ENCODE data around the gene EPHA6.

The EPHA6 gene

GRCh38 chr3:97070302-97070701, 255.9 kb downstream of the EPHA6 start:
- DNase-seq (ENCODE audit: low read depth), result no peak
- TF ChIP-seq CTCF (conservative IDR thresholded peaks at IDR 0.05; ENCODE audit: low read length), result no peak
- no peak overlapping the region for H3K4me3 ChIP-seq (ENCODE audit: low read length)

GRCh38 chr3:97074546-97074945, 260.2 kb downstream of the EPHA6 start:
- no peak for DNase-seq (ENCODE audit: low read depth)
- TF ChIP-seq CTCF (conservative IDR thresholded peaks at IDR 0.05; ENCODE audit: low read length), result no peak
- H3K4me3 ChIP-seq (ENCODE audit: low read length), result no peak overlapping the region

- no peak overlapping the region for H3K4me3 ChIP-seq (ENCODE audit: low read length)
- no peak for DNase-seq (ENCODE audit: low read depth)
- TF ChIP-seq CTCF (conservative IDR thresholded peaks at IDR 0.05; ENCODE audit: low read length), result no peak
These were observed 262.3 kb downstream of the EPHA6 start for GRCh38 chr3:97076673-97077072.

- no peak for DNase-seq (ENCODE audit: low read depth)
- H3K4me3 ChIP-seq (ENCODE audit: low read length), result no peak overlapping the region
- no peak for TF ChIP-seq CTCF (conservative IDR thresholded peaks at IDR 0.05; ENCODE audit: low read length)
These were observed 275.2 kb downstream of the EPHA6 start for GRCh38 chr3:97089621-97090020.

GRCh38 chr3:97102641-97103040, 288.2 kb downstream of the EPHA6 start:
- no peak overlapping the region for H3K4me3 ChIP-seq (ENCODE audit: low read length)
- DNase-seq (ENCODE audit: low read depth), result no peak
- TF ChIP-seq CTCF (conservative IDR thresholded peaks at IDR 0.05; ENCODE audit: low read length), result no peak

- no peak for TF ChIP-seq CTCF (conservative IDR thresholded peaks at IDR 0.05; ENCODE audit: low read length)
- no peak for DNase-seq (ENCODE audit: low read depth)
- H3K4me3 ChIP-seq (ENCODE audit: low read length), result no peak overlapping the region
These were observed 291.7 kb downstream of the EPHA6 start for GRCh38 chr3:97105989-97106651.

- TF ChIP-seq CTCF (conservative IDR thresholded peaks at IDR 0.05; ENCODE audit: low read length), result no peak
- no peak for DNase-seq (ENCODE audit: low read depth)
- H3K4me3 ChIP-seq (ENCODE audit: low read length), result no peak overlapping the region
These were observed 292.2 kb downstream of the EPHA6 start for GRCh38 chr3:97106652-97106989.
